Measurements from ENCODE around the gene MDGA2. TPM values are rescaled to one million over a fixed set of nuclear protein-coding genes. Genes with fewer than 3 reads are reported as not detected.

Gene MDGA2
- total RNA-seq, 2 donors from 2014 or later, result not detected

- Histone ChIP-seq H3K9ac (ENCODE audit: low read depth in 2 of 2, low read length in 2 of 2) (no peak overlapping the region), H3K9me3 (no peaks in the 10 kb centered on the region), H3K4me1 (no peaks in the 10 kb centered on the region), H3K4me3 (no peak overlapping the region), H3K27ac (no peak overlapping the region), H3K36me3 (no peaks in the 10 kb centered on the region), H3K27me3 (peaks cover 11% of the 10 kb centered on the region)
- DNase-seq, result no peak
- TF ChIP-seq CTCF (IDR thresholded peaks at IDR 0.05), result no peak
- intact Hi-C loops (cut with DNase I), result no loop called here
Observed at GRCh38 chr14:47674543-47675465, 601 bp downstream of the MDGA2 start.

- Histone ChIP-seq H3K4me1 (no peaks in the 10 kb centered on the region), H3K36me3 (no peaks in the 10 kb centered on the region), H3K9ac (ENCODE audit: low read depth in 2 of 2, low read length in 2 of 2) (no peak overlapping the region), H3K27ac (no peak overlapping the region), H3K27me3 (peaks cover 11% of the 10 kb centered on the region), H3K4me3 (no peak overlapping the region), H3K9me3 (no peaks in the 10 kb centered on the region)
- no peak for TF ChIP-seq CTCF (IDR thresholded peaks at IDR 0.05)
- no peak for DNase-seq
- intact Hi-C loops (cut with DNase I), result no loop called here
Observed at GRCh38 chr14:47674148-47674542, 1.3 kb downstream of the MDGA2 start.

- Histone ChIP-seq H3K36me3 (no peaks in the 10 kb centered on the region), H3K4me1 (no peaks in the 10 kb centered on the region), H3K9ac (ENCODE audit: low read depth in 2 of 2, low read length in 2 of 2) (no peak overlapping the region), H3K9me3 (no peaks in the 10 kb centered on the region), H3K27ac (no peak overlapping the region), H3K27me3 (no peaks in the 10 kb centered on the region), H3K4me3 (no peak overlapping the region)
- no peak for DNase-seq
- intact Hi-C loops (cut with DNase I), result no loop called here
- no peak for TF ChIP-seq CTCF (IDR thresholded peaks at IDR 0.05)
Observed at GRCh38 chr14:47665337-47666134, 9.9 kb downstream of the MDGA2 start.

- H3K4me1 ChIP-seq, result no peaks in the 10 kb centered on the region
- H3K27ac ChIP-seq, result no peak overlapping the region
- no peaks in the 10 kb centered on the region for H3K36me3 ChIP-seq
- no peaks in the 10 kb centered on the region for H3K27me3 ChIP-seq
- H3K4me3 ChIP-seq, result no peak overlapping the region
- no peak for TF ChIP-seq CTCF (IDR thresholded peaks at IDR 0.05)
- H3K9ac ChIP-seq (ENCODE audit: low read depth in 2 of 2, low read length in 2 of 2), result no peak overlapping the region
- DNase-seq, result no peak
- intact Hi-C loops (cut with DNase I), result no loop called here
- H3K9me3 ChIP-seq, result no peaks in the 10 kb centered on the region
Observed at GRCh38 chr14:47662466-47662865, 12.9 kb downstream of the MDGA2 start.

- H3K27me3 ChIP-seq, result no peaks in the 10 kb centered on the region
- no peak for DNase-seq
- H3K36me3 ChIP-seq, result no peaks in the 10 kb centered on the region
- H3K9me3 ChIP-seq, result no peaks in the 10 kb centered on the region
- H3K4me3 ChIP-seq, result no peak overlapping the region
- H3K4me1 ChIP-seq, result no peaks in the 10 kb centered on the region
- TF ChIP-seq CTCF (IDR thresholded peaks at IDR 0.05), result no peak
- no peak overlapping the region for H3K27ac ChIP-seq
- intact Hi-C loops (cut with DNase I), result no loop called here
- no peak overlapping the region for H3K9ac ChIP-seq (ENCODE audit: low read depth in 2 of 2, low read length in 2 of 2)
Observed at GRCh38 chr14:47660158-47660557, 15.2 kb downstream of the MDGA2 start.
